SKM-1 (cell line): Measurements from ENCODE around the gene ZNF358.

Experiments
- DNase-seq: peaks from one replicate; lab custom pipeline; 2025; ENCODE audit not compliant: unreplicated experiment; lab: John Stamatoyannopoulos, UW

The ZNF358 gene

DNA sequence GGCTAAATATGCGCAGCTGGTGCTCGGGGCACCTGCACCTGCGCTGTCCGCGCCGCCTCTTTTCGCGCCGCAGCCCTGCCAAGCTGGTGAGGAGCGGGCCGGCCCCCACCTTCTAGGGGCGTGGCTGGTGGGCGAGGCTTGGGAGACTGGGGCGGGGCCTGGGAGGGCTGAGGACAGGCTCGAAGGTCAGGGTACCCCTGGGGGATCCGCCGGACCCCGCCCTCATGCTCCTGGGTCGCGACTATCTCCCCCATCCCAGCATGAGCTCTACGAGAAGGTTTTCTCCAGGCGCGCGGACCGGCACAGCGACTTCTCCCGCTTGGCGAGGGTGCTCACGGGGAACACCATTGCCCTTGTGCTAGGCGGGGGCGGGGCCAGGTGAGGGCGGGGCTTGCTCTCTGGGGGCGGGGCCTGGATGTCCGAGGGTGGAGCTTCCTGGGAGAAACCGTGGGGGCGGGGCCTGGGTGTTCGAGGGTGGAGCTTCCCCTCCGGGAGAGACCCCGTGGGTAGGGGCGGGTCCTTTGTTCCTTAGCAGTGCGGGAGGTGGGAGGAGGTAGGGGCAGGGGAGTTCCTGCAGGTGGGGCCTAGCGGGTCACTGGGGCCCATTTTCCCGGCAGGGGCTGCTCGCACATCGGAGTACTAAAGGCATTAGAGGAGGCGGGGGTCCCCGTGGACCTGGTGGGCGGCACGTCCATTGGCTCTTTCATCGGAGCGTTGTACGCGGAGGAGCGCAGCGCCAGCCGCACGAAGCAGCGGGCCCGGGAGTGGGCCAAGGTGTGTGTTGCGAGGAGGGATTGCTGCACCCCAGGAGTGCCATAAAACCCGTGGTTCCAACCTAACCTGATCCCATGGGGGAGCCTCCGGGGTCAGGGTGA, 39.3 kb downstream of the ZNF358 start:
- no peak for DNase-seq

DNA sequence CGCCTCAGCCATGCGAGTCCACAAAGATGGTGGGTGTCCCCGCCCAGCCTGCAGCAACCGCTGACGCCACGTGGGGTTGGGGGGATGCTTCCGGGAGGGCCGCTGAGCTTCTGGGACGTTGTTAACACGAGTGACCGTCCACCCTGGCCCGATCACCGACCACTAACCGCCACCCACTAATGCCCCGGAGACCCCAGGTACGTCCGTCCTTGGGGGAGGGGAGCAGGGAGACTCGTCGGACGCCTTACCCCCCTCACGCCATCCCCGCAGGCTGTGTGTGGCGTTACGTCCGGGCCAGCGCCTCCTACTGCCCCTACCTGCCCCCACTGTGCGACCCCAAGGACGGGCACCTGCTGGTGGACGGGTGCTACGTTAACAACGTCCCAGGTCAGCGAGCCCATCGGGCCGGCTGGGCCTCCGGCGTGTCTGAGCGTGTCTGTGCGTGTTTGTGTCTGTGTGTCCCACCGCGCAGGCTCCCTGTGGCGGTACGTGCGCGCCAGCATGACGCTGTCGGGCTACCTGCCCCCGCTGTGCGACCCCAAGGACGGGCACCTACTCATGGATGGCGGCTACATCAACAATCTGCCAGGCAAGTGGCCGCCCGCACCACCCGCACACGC, 40.9 kb downstream of the ZNF358 start:
- DNase-seq: no peak

DNA sequence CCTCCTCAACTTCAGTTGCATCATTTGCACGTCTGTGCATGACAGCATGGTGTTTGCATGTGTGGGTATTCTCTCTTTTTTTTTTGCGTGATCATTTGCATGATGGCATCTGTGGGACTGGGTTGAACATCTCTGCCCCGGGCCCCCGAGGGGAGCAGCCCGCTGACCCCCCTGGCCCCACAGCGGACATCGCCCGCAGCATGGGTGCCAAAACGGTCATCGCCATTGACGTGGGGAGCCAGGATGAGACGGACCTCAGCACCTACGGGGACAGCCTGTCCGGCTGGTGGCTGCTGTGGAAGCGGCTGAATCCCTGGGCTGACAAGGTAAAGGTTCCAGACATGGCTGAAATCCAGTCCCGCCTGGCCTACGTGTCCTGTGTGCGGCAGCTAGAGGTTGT, 42.8 kb downstream of the ZNF358 start:
- DNase-seq: no peak

DNA sequence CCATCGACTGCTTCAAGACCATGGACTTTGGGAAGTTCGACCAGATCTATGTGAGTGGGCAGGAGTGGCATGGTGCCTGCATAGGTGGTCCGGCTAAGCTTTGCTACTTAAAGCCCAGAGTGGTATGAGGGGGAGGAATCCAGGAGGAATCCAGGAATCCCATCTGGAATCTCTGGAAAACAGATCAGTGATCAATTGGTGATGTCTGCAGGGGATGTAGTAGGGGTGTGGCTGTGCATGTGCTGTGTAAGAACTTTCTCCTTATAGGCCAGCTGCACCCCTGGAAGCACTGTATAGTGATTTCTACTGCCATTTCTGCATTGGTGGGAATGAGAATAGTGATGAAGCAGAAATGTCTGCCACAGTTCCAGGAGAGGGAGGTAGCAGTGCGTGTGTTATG, 43.2 kb downstream of the ZNF358 start:
- DNase-seq: no peak

DNA sequence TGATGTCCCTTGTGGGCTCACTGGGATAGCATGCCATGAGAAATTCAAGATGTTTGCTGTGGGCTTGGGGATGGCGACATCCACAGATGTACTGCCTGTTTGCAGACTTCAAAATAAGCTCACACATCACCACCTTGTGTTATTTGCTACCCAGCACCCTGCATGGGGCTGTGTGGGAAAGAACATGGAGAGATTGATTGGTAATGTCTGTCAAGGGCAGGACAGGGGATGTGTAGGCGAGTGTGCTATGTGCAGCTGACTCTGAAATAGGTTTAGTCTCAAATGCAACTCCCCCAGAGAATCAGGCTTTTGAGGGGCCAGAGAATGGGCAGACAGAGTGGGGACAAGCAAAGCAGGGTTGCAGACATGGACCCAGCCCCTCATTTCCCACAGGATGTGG, 44.4 kb downstream of the ZNF358 start:
- no peak for DNase-seq

DNA sequence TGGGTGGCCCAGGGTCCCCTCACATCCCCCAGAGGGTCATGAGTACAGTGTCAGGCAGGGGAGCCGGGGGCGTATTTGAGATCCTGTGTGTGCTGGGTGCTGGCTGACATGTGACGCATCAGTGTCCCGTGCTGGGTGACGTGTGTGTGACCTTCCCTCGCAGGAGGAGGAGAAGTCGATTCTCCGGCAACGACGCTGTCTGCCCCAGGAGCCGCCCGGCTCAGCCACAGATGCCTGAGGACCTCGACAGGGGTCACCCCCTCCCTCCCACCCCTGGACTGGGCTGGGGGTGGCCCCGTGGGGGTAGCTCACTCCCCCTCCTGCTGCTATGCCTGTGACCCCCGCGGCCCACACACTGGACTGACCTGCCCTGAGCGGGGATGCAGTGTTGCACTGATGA, 45.4 kb downstream of the ZNF358 start:
- DNase-seq: no peak

DNA sequence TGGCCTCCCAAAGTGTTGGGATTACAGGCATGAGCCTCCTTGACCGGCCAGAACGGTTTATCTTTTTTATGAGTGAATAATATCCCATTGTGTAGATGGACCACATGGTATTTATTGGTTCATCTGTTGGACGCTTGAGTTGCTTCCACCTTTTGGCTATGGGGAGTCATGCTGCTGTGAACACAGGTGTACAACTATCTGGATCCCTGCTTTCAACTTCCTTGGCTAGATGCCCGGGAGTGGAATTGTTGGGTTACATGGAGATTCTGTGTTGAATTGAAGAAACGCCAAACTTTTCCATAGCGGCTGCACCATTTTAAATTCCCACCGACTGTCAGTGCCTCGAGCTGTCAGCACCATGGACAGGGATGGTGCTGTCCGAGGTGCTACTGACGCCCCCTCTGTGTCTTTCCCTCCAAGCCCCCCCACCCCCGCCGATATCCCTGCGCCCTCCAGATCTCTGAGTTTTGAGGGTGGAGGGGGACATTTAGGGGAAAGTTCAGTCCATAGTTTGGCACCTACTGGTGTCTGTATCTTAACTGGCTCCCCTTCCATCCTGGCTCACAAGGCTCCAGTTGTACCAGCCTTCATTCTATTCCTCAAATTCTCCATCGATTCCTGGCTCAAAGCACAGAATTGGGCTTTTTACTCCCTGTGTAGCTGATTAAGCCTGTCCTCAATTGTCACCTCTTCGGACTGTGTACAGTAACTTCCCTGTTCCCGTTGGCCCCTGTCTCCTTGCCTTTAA, 46.9 kb downstream of the ZNF358 start:
- DNase-seq: no peak

DNA sequence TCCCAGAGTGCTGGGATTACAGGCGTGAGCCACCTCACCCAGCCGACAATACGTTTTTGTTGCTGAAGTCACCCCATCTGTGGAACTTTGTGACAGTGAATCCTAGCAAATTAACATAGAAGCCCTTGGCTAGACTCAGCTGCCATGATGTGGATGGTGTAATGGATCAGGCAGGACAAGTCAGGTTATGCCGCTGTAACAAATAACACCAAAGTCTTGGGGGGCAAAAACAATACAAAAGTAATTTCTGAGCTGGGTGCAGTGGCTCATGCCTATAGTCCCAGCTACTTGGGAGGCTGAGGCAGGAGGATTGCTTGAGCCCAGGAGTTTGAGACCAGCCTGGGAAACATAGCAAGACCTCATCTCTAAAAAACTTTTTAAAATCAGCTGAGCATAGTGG, 49.0 kb downstream of the ZNF358 start:
- no peak for DNase-seq

DNA sequence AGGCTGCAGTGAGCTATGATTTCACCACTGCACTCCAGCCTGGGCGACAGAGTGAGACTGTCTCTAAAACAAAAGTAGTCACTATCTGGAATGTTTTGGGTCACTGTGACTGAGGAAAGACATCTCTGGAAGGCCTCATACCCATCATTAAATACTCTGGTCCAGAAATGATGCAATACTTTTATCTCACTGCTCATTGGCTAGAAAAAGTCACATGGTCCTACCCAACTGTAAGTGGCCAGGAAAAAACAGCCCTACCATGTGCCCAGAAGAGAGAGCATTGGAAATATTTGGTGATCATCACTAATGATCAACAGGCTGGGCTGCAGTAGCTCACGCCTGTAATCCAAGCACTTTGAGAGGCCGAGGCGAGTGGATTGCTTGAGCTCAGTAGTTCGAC, 49.4 kb downstream of the ZNF358 start:
- no peak for DNase-seq
